GM21786 (cell line): ENCODE measurements around the gene SPINT2.

ENCODE experiments used
- ATAC-seq: cut with Tn5 transposase; IDR thresholded peaks from one replicate; pipeline ENCODE4 v1.9.1; 2021; ENCODE audit not compliant: unreplicated experiment

Gene SPINT2

DNA sequence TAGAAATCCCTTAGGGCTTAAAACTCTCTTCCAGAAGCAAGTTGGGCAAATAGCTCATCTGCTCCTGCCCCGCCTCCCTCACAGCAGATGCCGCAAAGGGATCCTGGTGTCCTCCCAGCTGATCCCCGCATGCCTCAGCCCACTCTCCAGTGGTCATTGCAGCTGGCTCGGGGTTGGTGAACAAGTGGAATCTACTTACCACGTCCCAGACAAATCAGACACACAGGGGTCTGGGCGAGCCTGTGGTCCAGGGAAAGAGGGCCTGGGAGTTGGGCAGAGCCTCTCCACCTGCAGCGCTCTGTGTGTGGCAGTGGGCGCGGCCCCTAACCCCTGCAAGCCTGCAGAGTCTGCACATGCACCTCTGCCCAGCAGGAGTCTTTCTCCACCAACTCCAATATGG, 28.9 kb downstream of the SPINT2 start:
- no peak for ATAC-seq

DNA sequence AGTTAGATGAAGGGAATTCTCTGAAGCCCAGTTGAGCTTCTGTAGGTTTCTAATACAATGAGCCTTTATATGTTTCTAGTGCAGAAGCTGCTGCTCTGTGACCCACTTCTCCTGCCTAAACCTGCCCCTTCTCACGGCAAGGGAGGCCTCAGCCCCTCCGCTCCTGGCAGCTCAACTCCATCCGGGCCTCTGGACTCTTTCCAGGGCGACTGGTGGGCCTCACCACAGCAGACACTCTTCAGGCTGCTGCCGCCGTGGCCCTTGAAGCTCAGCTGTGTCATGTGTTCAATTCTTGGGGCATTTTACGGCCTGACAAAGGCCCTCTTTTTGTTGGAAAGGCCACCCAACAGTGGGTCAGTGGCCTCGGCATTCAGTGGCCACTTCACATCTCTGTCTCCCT, 29.7 kb downstream of the SPINT2 start:
- ATAC-seq, result no peak

DNA sequence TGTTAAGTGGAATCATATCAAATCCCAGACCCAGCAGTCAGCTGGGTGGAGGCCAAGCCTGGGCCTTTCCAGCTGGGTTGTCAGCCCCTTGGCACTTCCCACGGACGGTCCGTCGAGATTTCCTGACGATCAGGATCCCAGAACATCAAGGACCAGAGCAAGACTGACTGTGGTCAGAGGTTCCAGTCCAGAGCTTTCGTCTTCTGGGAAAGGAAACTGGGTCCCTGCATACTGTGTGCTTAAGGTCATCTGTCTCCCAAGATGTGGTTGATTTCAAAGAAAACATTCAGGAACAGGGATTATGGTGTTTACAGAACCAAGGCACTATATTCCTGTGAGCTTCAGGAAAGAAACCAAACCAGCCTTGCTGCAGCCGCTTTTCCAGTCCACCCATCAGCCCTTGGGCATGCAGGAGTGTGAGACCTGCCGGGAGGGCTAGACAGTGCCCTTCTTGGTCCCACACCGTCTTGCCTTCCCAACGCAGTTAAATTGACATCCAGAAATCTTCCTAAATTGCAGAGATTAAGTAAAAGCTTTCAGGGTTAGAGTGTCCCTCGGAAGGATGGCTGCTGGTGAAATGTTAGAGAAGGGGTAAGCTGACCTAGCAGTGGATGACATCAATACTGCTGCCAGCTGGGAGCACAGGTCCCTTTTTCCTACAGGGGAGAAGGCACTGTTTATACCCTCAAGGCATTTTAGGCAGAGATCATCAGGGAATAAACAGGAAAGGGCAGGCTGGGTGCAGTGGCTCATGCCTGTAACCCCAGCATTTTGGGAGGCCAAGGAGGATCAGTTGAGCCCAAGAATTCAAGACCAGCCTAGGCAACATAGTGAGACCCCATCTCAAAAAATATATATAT, 34.7 kb downstream of the SPINT2 start:
- ATAC-seq, result no peak

DNA sequence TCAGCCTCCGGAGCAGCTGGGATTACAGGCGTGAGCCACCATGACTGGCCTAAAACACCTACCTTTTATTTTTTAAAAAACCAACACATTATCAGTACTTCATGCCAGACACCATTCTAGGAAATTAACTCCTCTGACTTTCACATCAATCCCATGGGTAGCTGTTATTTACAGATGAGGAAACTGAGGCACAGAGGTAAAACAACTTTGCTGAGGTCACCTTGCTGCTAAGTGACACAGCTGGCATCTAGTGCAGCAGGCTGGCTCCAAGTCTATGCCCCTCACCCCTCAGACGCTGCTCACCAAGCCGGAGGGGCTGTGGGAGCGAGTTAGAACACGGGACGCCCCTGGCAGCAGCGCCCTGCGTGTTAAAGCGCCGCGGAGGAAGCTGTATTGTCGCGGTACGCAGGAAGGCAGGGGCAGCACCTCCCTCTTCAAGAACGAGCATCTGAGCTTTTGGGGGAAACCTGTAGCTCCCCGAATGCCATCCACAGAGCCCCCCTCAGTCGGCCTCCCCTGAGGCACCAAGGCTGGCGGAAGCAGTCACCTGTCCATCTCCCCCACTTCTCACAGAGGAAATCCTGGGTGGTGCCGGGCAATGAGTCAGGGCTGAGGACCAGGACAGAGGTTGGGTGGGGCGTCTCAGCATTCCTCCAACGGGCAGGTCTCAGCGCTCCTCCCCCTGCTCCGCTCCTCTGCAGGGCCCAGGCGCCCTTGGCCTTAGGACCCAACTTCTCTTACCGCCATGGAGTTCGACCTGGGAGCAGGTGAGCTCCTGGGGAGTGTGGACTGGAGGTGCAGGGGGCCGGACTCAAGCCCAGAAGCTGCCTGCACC, 39.4 kb downstream of the SPINT2 start, which contains the start of gene C19orf33:
TSS of gene C19orf33 (plus strand) at position 735 of the 835 bp plus-strand sequence. CDS start at position 746, 11 bp downstream.
- ATAC-seq, result no peak

DNA sequence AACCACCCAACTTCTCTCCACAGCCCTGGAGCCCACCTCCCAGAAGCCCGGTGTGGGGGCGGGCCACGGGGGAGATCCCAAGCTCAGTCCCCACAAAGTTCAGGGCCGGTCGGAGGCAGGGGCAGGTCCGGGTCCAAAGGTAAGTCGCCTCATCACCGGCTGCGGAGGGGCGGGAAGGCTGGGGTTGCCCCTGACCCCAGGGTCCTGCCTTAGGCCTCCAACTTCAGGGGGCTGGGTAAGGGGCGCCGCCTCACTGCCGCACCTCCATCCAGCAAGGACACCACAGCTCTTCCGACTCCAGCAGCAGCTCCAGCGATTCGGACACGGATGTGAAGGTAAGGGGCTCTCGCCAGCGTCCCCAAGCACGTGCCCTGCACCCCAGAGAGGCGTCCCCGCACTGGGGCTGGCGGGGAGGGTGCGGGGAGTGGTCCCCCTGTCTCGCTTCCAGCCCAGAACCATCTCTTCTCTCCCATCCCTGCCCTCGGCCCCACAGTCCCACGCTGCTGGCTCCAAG, 40.0 kb downstream of the SPINT2 start:
- ATAC-seq, result no peak

DNA sequence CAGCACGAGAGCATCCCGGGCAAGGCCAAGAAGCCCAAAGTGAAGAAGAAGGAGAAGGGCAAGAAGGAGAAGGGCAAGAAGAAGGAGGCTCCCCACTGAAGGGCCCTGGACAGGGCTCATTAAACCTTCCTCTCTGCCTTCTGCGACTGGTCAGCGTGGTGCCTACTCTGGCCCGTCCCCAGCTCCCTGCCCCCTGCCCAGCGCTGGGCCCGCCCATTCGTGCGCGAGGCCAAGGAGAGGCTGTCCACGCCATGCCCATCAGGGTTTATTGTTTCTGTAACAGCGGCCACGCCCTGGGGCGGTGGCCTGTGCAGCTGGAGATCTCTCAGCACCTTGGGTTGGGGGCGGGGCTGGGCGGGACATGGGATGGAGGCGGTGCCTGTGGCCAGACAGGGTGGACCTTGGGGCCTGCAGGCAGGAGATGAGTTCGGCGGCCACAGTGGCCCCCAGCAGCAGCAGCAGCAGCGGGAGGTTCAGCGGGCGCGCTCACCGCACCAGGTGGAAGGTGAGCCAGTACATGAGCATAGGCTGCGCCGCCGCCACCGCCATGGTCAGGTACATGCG, 40.6 kb downstream of the SPINT2 start:
- ATAC-seq, result no peak

DNA sequence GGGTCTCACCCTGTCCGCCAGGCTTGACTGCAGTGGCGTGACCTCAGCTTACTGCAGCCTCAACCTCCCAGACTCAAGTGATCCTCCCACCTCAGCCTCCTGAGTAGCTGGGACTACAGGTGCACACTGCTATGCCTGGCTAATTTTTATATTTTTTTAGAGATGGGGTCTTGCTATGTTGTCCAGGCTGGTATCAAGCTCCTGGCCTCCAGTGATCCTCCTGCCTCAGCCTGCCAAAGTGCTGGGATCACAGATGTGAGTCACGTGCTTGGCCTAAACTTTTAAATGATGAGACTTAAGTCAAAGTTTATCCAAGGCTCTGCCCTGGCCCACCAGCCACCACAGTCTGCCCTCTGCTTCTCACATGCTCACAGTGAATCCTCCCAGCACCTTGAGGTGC, 41.9 kb downstream of the SPINT2 start:
- ATAC-seq, result no peak

DNA sequence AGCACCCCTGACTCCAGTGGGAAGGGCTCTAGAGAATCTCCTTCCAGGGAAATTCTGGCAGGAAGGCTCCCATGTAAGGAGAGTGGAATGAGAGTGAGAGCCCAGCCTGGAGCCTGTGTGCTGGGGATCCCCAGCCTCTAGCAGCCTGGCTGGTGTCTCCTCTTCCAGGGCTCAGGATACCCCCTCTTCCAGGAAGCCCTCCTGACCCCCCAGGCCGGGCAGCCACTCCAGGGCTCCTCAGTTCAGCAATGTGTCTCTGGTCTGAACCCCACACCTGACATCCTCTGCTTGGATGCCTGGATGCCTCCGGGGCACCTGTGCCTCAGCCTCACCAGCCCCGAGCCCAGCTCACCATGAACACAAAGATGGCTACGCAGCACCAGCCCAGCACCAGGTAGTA, 42.7 kb downstream of the SPINT2 start:
- ATAC-seq, result no peak

DNA sequence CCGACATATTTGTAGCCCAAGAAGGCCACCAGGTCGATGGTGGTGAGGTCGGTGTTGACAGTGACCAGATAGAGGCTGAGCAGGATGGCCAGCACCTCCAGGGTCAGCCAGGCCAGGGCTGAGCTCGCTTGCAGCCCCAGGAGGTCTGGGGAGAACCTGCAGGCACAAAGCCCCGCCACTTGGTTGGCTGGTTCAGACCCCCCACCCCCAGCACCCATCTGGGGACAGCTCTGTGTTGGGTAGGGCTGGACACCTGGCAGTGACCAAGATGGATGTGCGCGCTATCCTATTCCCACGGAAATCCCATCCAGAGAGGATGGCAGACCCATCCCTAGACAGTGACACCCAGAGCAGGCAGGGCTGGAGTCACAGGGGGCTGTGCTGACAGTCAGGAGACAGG, 43.2 kb downstream of the SPINT2 start:
- no peak for ATAC-seq

DNA sequence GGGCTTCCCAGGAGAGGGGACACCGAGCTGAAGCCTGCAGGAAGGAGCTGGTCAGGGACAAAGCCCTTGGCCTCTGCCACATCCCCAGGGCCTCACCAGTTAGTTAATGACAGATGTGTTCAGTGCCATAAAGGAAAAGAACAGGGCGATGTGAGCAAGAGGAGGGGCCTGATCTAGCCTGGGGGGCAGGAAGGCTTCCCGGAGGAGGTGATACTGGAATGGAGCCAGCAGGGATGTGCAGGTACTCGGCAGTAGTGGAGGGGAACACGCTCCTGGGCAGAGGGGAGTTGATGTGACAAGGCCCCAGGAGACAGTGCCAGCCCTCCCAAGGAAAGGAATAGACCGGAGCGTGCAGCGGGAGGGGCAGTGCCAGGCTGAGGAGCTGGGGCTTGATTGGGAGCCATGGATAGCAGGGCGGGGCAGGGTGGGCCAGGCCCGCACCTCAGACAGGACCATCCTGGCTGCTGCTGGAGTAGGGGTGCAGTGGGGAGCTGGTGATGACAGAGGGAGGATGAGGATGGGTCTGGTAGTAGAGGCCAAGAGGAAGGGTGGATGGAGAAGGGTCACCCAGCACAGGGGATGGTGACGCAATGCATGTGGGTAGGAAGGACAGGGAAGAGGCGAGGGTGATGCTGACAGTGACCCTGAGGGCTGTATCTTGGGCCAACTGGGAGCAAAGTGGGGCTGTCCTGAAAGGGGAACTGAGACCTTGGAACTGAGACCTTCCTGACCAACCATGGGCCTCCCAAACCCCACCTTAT, 43.8 kb downstream of the SPINT2 start:
- no peak for ATAC-seq

DNA sequence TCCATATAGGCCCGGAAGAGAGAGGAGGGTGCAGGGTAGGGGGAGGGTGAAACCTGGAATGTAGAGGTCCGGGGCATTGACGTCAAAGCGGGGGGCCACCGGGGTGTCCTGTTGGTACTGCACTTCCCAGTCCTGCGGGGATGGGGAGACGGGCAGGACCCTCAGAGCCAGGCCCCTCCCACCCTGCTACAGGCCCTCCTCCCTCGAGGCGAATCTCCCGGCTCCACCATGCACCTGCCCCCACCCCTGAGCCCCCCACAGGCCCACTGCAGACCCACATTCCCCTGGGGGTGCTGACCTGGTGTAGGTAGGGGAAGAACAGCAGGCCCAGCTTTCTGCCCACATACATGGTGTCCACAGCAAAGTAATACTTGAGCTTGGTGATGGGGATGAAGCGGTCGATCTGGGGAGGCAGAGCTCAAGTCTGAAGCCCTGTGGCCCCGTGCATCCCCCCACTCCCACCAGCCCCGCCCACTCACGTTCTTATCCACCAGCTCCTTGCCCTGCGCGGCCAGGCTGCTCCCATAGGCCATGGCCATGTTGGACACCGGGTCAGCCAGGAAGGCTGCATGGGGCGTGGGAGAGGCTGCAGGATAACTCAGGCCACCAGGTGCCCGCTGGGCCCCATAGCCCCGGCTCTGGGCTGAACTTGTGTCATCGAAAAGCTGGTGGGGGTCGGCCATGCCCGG, 44.7 kb downstream of the SPINT2 start:
- no peak for ATAC-seq

DNA sequence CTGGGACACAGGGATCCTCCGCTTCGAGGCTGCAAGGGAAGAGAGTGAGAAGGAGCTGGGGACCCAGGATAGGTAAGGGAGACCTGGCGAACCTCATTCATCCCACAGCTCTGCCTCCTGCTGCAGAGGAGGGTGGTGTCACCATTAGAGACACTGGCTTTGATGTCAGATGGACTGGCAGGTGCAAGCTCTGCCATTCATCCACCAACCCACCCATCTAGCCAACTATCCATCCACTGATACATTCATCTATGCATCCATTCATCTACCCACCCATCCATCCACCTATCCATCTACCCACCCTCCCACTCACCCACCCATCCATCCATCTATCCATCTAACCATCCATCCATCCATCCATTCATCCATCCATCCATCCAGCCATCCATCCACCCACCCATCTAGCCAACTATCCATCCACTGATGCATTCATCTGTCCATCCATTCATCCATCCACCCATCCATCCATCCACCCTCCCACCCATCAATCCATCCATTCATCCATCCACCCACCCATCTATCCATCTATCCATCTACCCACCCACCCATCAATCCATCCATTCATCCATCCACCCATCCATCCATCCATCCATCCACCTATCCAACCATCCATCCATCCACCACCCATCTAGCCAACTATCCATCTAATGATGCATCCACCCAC, 45.4 kb downstream of the SPINT2 start:
- ATAC-seq, result no peak

DNA sequence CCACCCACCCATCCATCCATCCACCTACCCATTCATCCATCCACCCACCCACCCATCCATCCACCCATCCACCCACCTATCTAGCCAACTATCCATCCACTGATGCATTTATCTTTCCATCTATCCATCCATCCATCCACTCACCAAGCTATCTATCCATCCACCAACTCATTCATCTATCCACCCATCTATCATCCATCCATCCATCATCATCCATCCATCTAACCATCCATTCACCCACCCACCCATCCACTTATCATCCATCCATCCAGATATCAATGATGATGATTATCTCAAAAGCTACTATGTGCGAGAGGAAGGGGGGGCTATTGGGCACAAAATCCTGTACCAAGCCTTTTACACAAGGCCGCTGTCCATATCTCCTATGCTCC, 45.9 kb downstream of the SPINT2 start:
- no peak for ATAC-seq

DNA sequence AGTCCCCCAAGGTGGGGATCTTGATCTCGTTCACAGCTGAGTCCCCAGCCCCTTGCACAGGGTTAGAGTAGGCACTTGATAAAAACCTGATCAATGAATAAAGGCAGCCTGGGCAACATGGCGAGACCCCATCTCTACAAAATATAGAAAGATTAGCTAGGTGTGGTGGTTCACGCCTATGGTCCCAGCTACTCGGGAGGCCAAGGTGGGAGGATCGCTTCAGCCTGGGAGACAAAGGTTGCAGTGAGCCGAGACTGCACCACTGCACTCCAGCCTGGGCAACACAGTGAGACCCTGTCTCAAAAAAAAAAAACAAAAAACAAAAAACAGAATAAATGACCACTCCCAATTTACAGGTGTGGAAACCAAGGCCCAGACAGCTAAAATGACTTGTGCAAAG, 46.6 kb downstream of the SPINT2 start:
- no peak for ATAC-seq

DNA sequence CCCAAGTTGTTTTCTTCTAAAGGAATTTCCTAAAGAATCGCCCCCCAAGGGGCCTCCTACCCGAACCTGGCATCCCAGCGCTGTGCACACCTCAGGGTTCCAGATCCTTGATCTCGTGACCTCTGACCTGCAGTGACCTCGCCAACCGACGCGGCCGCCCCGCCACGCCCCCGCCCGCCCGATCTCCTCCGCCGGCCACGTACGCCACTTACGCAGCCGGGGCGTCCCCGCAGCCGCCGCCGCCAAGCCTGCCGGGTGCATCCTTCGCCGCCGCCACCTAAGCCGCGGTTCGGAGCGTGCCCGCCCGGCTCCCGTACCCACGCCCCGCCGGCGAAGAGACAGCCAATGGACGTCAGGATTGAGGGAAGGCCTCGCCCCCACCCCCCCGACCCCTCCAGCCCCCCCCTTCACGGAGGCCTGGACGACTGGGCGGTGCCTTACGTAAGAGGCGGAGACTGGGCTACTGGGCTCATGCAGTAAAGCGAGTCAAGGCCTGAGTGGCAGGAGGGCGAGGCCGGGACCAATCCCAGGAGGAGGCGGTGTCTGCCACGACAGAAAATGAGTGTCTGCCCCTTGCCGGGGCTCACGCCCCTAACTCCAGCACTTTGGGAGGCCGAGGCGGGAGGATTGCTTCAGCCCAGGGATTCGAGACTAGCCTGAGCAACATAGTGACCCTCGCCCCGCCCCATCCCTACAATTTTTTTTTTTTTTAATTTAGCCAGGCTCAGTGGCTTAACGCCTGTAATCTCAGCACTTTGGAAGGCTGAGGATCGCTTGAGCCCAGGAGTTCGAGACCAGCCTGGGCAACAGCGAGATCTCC, 51.5 kb downstream of the SPINT2 start, which contains the start of gene YIF1B:
TSS of gene YIF1B (minus strand) at position 291 of the 820 bp plus-strand sequence. CDS start at position 261, 30 bp downstream.
- peak; percentile 92 for ATAC-seq

DNA sequence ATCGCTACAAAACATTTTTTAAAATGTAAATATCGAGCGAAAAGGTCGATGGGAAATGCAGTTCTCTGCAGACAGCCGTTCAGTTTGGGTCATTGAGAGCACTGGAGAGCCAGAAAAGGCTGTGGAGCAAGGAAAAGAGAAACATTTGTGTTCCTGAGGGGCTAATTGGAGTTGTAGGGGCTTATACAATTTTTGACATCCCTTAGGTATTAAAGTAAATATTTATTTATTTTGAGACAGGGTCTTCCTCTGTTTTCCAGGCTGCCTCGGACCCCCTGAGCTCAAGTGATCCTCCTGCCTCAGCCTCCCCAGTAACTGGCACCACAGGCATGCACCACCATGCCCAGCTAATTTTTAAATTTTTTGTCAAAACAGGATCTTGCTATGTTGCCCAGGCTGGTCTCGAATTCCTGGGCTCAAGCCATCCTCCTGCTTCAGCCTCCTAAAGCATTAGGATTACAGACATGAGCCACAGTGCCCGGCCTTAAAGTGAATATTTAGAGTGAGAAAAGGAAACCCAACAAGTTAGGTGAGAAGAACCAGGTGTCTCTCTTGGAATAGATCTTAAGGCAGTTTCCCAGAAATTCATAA, 52.2 kb downstream of the SPINT2 start:
- ATAC-seq, result no peak

DNA sequence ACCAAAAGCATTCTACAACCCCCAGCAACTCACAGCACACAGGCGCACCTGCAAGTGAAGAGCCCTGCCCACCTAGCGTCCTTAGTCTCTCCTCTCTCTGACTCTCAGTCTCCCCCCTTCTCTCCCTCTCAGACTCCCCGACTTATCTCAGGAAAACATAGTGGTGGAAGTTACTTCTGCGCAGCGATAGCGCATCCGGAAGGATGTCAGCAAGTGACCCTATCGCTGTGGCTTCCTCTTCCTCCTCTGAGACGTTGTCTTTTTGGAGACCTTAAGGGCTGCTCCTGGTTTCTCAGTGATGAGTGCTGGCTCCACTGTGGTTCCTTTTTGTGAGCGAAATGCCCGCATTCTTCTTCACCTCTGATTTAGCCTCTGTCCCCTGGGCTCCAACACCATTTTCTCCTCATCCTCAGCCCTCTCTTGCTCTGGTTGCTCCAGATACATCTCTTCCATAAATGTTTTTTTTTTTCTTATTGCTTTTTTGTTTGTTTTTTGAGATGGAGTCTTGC, 52.8 kb downstream of the SPINT2 start:
- ATAC-seq, result no peak

DNA sequence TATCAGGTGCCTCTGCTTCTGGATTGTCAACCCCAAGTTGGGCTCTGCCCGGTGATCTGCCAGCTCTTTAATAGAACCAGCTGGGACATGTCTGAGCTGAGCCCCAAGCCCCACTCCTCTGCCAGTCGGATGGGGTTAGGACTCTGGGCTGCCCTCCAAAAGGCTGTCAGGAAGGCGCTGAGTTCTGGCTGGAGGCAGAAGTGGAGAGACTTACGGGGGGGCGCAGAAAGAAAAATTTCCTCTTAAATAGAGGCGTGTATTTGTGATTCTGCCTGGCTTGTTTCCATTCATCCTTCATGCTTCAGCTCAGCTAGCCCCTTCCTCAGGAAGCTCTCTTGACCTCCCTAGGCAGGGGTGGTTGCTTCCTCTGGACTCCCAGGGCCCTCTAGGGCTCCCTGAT, 54.3 kb downstream of the SPINT2 start:
- no peak for ATAC-seq
